Measurements from ENCODE around the gene CCNB2.

DNA sequence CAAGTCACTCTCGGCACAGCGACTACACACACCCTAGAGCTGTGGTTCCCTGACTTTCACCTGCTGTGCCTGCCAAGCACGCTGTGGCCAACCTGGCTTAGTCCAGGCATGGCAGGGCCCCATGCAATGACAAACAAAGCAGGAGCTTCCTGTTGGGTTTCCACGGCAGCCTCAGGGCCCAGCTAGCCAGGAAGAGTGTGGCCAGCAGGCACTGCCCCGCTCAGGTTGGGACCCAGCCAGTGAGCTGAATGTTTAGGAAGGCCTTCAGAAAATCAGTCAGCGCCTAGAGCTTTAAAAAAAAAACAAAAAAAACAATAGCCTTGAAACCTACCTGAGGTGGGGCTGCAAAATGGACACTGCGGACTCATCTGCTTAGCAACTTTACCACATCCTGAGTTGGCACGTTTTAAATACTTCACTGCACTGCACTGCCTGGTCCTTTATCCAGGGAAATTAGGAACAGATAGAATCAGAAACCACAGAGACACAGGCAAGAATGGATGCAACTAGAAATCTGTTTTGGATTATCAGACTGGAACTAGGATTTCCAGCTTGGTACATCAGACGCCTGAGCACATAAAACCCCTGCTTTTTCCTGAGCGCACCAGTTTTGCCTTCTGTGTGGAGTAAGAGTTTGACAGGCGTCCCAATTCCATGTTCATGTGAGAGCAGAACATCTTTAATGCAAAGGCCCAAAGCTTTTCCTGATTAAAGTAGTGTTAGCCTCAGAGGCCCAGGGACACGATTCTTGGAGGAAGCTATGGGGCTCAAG is 65.5 kb downstream of the CCNB2 start:
- TF ChIP-seq, protein P1, sequence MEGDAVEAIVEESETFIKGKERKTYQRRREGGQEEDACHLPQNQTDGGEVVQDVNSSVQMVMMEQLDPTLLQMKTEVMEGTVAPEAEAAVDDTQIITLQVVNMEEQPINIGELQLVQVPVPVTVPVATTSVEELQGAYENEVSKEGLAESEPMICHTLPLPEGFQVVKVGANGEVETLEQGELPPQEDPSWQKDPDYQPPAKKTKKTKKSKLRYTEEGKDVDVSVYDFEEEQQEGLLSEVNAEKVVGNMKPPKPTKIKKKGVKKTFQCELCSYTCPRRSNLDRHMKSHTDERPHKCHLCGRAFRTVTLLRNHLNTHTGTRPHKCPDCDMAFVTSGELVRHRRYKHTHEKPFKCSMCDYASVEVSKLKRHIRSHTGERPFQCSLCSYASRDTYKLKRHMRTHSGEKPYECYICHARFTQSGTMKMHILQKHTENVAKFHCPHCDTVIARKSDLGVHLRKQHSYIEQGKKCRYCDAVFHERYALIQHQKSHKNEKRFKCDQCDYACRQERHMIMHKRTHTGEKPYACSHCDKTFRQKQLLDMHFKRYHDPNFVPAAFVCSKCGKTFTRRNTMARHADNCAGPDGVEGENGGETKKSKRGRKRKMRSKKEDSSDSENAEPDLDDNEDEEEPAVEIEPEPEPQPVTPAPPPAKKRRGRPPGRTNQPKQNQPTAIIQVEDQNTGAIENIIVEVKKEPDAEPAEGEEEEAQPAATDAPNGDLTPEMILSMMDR (IDR thresholded peaks at IDR 0.05; ENCODE audit: low read depth, low read length, poor library complexity, severe bottlenecking): no peak
- TF ChIP-seq EZH2phosphoT487 (IDR thresholded peaks at IDR 0.05; ENCODE audit: borderline replicate concordance, low read length): no peak

Data from DOHH2 (cell line).